Activated CD4-positive, alpha-beta memory T cell treated with anti-CD3 and anti-CD28 coated beads, Interleukin-2, amount 10 ng/mL, durations not matched to agents 7 days and 5 days (primary cell): ENCODE results near the gene TNRC6B. TPM values are rescaled to one million over a fixed set of nuclear protein-coding genes. Genes with fewer than 3 reads are reported as not detected.
"Not testable (repeated sequence)": the region's sequence is repeated elsewhere in the genome, so short reads cannot be mapped to it uniquely, and the experiment has no call there.

Experiments
- CTCF ChIA-PET: fragments of 350-600 bp; sonication (Branson Sonifier 250); formaldehyde crosslinking; loops from one replicate; lab custom pipeline; 2021; ENCODE audit warnings: antibody characterized with exemption, inconsistent platforms; lab: Charles Lee
- POLR2A ChIA-PET: fragments of 350-600 bp; sonication (Branson Sonifier 250); formaldehyde crosslinking; loops from one replicate; lab custom pipeline; 2021; ENCODE audit warnings: antibody characterized with exemption; lab: Charles Lee
- DNase-seq: peaks from one replicate; pipeline ENCODE4 v3.0.0-alpha.2; 2020
- H3K27ac Mint-ChIP-seq: one replicate; pipeline ENCODE4 v1.8.0; 2021; ENCODE audit warnings: mild to moderate bottlenecking, mixed read lengths
- H3K27me3 Mint-ChIP-seq: one replicate; pipeline ENCODE4 v1.8.0; 2021; ENCODE audit warnings: mixed read lengths
- H3K36me3 Mint-ChIP-seq: one replicate; pipeline ENCODE4 v1.8.0; 2021; ENCODE audit warnings: low read depth, mixed read lengths
- H3K4me1 Mint-ChIP-seq: one replicate; pipeline ENCODE4 v1.8.0; 2021; ENCODE audit warnings: mixed read lengths
- H3K4me3 Mint-ChIP-seq: one replicate; pipeline ENCODE4 v1.8.0; 2021; ENCODE audit warnings: mild to moderate bottlenecking, mixed read lengths
- H3K9me3 Mint-ChIP-seq: one replicate; pipeline ENCODE4 v1.8.0; 2021; ENCODE audit warnings: mixed read lengths
- total RNA-seq, 2 experiments: library from RNA; stranded (reverse); gene quantifications; one replicate each; pipeline ENCODE4 v1.2.3, GENCODE V29; 2021

Gene TNRC6B
- total RNA-seq, 2 experiments from 2014 or later = 51.0 to 55.0 TPM

- ChIA-PET POLR2A (interaction anchor here (1.5 to 8.2 kb wide), 2 partner anchors 11 to 13 kb away, joined by 3 to 59 read pairs; partner anchors contain the start of gene TNRC6B), CTCF (interaction anchor here (0.6 to 1.2 kb wide), 2 partner anchors 16 to 158 kb away, joined by 3 to 5 read pairs; no protein-coding TSS in a partner anchor)
- no peak overlapping the region for H3K4me3 Mint-ChIP-seq
- H3K36me3 Mint-ChIP-seq = peaks cover 16% of the 10 kb centered on the region
- H3K27me3 Mint-ChIP-seq = no peaks in the 10 kb centered on the region
- DNase-seq = no peak
- no peaks in the 10 kb centered on the region for H3K9me3 Mint-ChIP-seq
- H3K4me1 Mint-ChIP-seq = peaks cover 27% of the 10 kb centered on the region
- no peak overlapping the region for H3K27ac Mint-ChIP-seq
Observed at GRCh38 chr22:40190501-40190900, 12.8 kb downstream of the TNRC6B start.

- Mint-ChIP-seq H3K27me3 (no peaks in the 10 kb centered on the region), H3K36me3 (peaks cover 9% of the 10 kb centered on the region), H3K4me3 (no peak overlapping the region), H3K9me3 (no peaks in the 10 kb centered on the region), H3K27ac (no peak overlapping the region), H3K4me1 (peaks cover 42% of the 10 kb centered on the region)
- POLR2A ChIA-PET = interaction anchor here (1.5 to 8.2 kb wide), 3 partner anchors 9 to 150 kb away, joined by 7 to 59 read pairs (median 15); partner anchors contain the start of gene TNRC6B
- no peak for DNase-seq
- CTCF ChIA-PET = interaction anchor here (0.8 to 2.2 kb wide), 9 partner anchors 9 to 272 kb away, joined by 3 to 5 read pairs (median 3); no protein-coding TSS in a partner anchor
Observed at GRCh38 chr22:40193429-40194421, 16.0 kb downstream of the TNRC6B start.

GRCh38 chr22:40194656-40195055 lies 16.9 kb downstream of the TNRC6B start:
- Mint-ChIP-seq H3K9me3 (no peaks in the 10 kb centered on the region), H3K4me1 (peaks cover 50% of the 10 kb centered on the region), H3K27me3 (no peaks in the 10 kb centered on the region), H3K27ac (no peak overlapping the region), H3K36me3 (peaks cover 14% of the 10 kb centered on the region), H3K4me3 (no peak overlapping the region)
- no peak for DNase-seq
- POLR2A ChIA-PET = interaction anchor here (1.5 to 8.2 kb wide), 2 partner anchors 8 to 16 kb away, joined by 7 to 59 read pairs; partner anchors contain the start of gene TNRC6B
- CTCF ChIA-PET = interaction anchor here (0.9 to 2.2 kb wide), 6 partner anchors 8 to 273 kb away, joined by 3 to 5 read pairs (median 4); no protein-coding TSS in a partner anchor

- ChIA-PET CTCF (interaction anchor here (0.6 kb wide), 1 partner anchor 161 kb away, joined by 4 read pairs; no protein-coding TSS in a partner anchor), POLR2A (interaction anchor here (0.6 to 2.3 kb wide), 4 partner anchors 17 to 201 kb away, joined by 3 to 9 read pairs (median 4); partner anchors contain the start of genes ADSL and TNRC6B)
- Mint-ChIP-seq H3K27ac (peak overlapping the region; percentile 13), H3K4me1 (peaks cover 50% of the 10 kb centered on the region), H3K9me3 (no peaks in the 10 kb centered on the region), H3K36me3 (peaks cover 8% of the 10 kb centered on the region), H3K27me3 (no peaks in the 10 kb centered on the region), H3K4me3 (no peak overlapping the region)
- DNase-seq = peak; percentile 26
Observed at GRCh38 chr22:40196628-40197360, 19.1 kb downstream of the TNRC6B start.

- DNase-seq, H3K4me3 Mint-ChIP-seq, H3K9me3 Mint-ChIP-seq, H3K27me3 Mint-ChIP-seq, H3K36me3 Mint-ChIP-seq, H3K27ac Mint-ChIP-seq: not testable (repeated sequence)
- H3K4me1 Mint-ChIP-seq = peaks cover 47% of the 10 kb centered on the region
- ChIA-PET POLR2A (interaction anchor here (2.3 kb wide), 1 partner anchor 20 kb away, joined by 9 read pairs; the partner anchor contains the start of gene TNRC6B), CTCF (interaction anchor here (0.6 kb wide), 1 partner anchor 160 kb away, joined by 4 read pairs; no protein-coding TSS in a partner anchor)
Observed at GRCh38 chr22:40197421-40197820, 19.7 kb downstream of the TNRC6B start.

- ChIA-PET POLR2A (interaction anchor here (1.7 kb wide), 1 partner anchor 21 kb away, joined by 4 read pairs; the partner anchor contains the start of gene TNRC6B), CTCF (no interaction called here)
- peaks cover 49% of the 10 kb centered on the region for H3K4me1 Mint-ChIP-seq
- no peaks in the 10 kb centered on the region for H3K27me3 Mint-ChIP-seq
- no peaks in the 10 kb centered on the region for H3K9me3 Mint-ChIP-seq
- no peak for DNase-seq
- H3K4me3 Mint-ChIP-seq = no peak overlapping the region
- no peak overlapping the region for H3K27ac Mint-ChIP-seq
- peaks cover 13% of the 10 kb centered on the region for H3K36me3 Mint-ChIP-seq
Observed at GRCh38 chr22:40198733-40199132, 21.0 kb downstream of the TNRC6B start.

- Mint-ChIP-seq H3K4me1 (peaks cover 52% of the 10 kb centered on the region), H3K4me3 (no peak overlapping the region), H3K27me3 (no peaks in the 10 kb centered on the region), H3K27ac (no peak overlapping the region), H3K9me3 (no peaks in the 10 kb centered on the region), H3K36me3 (peaks cover 12% of the 10 kb centered on the region)
- no peak for DNase-seq
- ChIA-PET POLR2A (interaction anchor here (1.7 kb wide), 1 partner anchor 21 kb away, joined by 4 read pairs; the partner anchor contains the start of gene TNRC6B), CTCF (no interaction called here)
Observed at GRCh38 chr22:40199223-40199622, 21.5 kb downstream of the TNRC6B start.

- ChIA-PET CTCF (no interaction called here), POLR2A (no interaction called here)
- Mint-ChIP-seq H3K4me3 (no peak overlapping the region), H3K36me3 (peaks cover 12% of the 10 kb centered on the region), H3K27me3 (no peaks in the 10 kb centered on the region), H3K9me3 (no peaks in the 10 kb centered on the region), H3K4me1 (peaks cover 58% of the 10 kb centered on the region), H3K27ac (no peak overlapping the region)
- DNase-seq = no peak
Observed at GRCh38 chr22:40199852-40200251, 22.1 kb downstream of the TNRC6B start.

GRCh38 chr22:40200795-40201530 lies 23.2 kb downstream of the TNRC6B start:
- CTCF ChIA-PET = no interaction called here
- no peak overlapping the region for H3K4me3 Mint-ChIP-seq
- H3K27me3 Mint-ChIP-seq = no peaks in the 10 kb centered on the region
- peaks cover 57% of the 10 kb centered on the region for H3K4me1 Mint-ChIP-seq
- H3K9me3 Mint-ChIP-seq = no peaks in the 10 kb centered on the region
- DNase-seq = no peak
- peaks cover 12% of the 10 kb centered on the region for H3K36me3 Mint-ChIP-seq
- POLR2A ChIA-PET = no interaction called here
- H3K27ac Mint-ChIP-seq = no peak overlapping the region

GRCh38 chr22:40202225-40202944 lies 24.7 kb downstream of the TNRC6B start:
- Mint-ChIP-seq H3K27ac (no peak overlapping the region), H3K36me3 (peaks cover 12% of the 10 kb centered on the region)
- POLR2A ChIA-PET = interaction anchor here (0.9 to 2.0 kb wide), 5 partner anchors 8 to 158 kb away, joined by 3 to 11 read pairs (median 7); partner anchors contain the start of gene TNRC6B

GRCh38 chr22:40203572-40203971 lies 25.8 kb downstream of the TNRC6B start:
- CTCF ChIA-PET = interaction anchor here (0.7 to 1.1 kb wide), 4 partner anchors 9 to 669 kb away, joined by 3 to 5 read pairs (median 3); no protein-coding TSS in a partner anchor
- H3K9me3 Mint-ChIP-seq = no peaks in the 10 kb centered on the region
- peaks cover 45% of the 10 kb centered on the region for H3K4me1 Mint-ChIP-seq
- peak; percentile 42 for DNase-seq
- H3K36me3 Mint-ChIP-seq = peaks cover 12% of the 10 kb centered on the region
- no peak overlapping the region for H3K4me3 Mint-ChIP-seq
- POLR2A ChIA-PET = interaction anchor here (0.6 to 2.0 kb wide), 6 partner anchors 10 to 159 kb away, joined by 3 to 11 read pairs (median 5); partner anchors contain the start of gene TNRC6B
- H3K27me3 Mint-ChIP-seq = no peaks in the 10 kb centered on the region
- H3K27ac Mint-ChIP-seq = peak overlapping the region; percentile 47

More at GRCh38 chr22:40202225-40202944, 24.7 kb downstream of the TNRC6B start:
- DNase-seq = no peak
- Mint-ChIP-seq H3K9me3 (no peaks in the 10 kb centered on the region), H3K27me3 (no peaks in the 10 kb centered on the region), H3K4me3 (no peak overlapping the region), H3K4me1 (peaks cover 44% of the 10 kb centered on the region)
- CTCF ChIA-PET = interaction anchor here (0.5 to 1.1 kb wide), 3 partner anchors 8 to 282 kb away, joined by 3 to 5 read pairs (median 3); no protein-coding TSS in a partner anchor
